H9 (cell line): ENCODE measurements around the gene AFF4. TPM values are rescaled to one million over a fixed set of nuclear protein-coding genes. Genes with fewer than 3 reads are reported as not detected.
"Not testable (repeated sequence)": the region's sequence is repeated elsewhere in the genome, so short reads cannot be mapped to it uniquely, and the experiment has no call there.

Experiments used
- DNase-seq: peaks from one replicate; pipeline ENCODE4 v3.0.0-alpha.2; 2017
- H2AFZ ChIP-seq: one replicate; pipeline ENCODE4 v1.6.1; 2013; ENCODE audit warnings: mild to moderate bottlenecking, low read length, control low read depth, moderate library complexity
- H2AK5ac ChIP-seq: 2 replicates; pipeline ENCODE4 v1.6.1; 2013; ENCODE audit warnings: low read length, control low read depth, mixed read lengths; ENCODE audit not compliant: insufficient read length
- H2BK120ac ChIP-seq: one replicate; pipeline ENCODE4 v1.6.1; 2013; ENCODE audit warnings: low read depth, mild to moderate bottlenecking, low read length, control low read depth, inconsistent platforms; ENCODE audit not compliant: poor library complexity, severe bottlenecking
- H2BK12ac ChIP-seq: 2 replicates; pipeline ENCODE4 v1.6.1; 2013; ENCODE audit warnings: low read length, control low read depth, mixed read lengths, low read depth; ENCODE audit not compliant: insufficient read length
- H2BK15ac ChIP-seq: 2 replicates; pipeline ENCODE4 v1.6.1; 2013; ENCODE audit warnings: low read depth, low read length, control low read depth
- H2BK20ac ChIP-seq: one replicate; pipeline ENCODE4 v1.6.1; 2013; ENCODE audit warnings: low read depth, mild to moderate bottlenecking, low read length, control low read depth, inconsistent platforms; ENCODE audit not compliant: poor library complexity, severe bottlenecking
- H2BK5ac ChIP-seq: 2 replicates; pipeline ENCODE4 v1.6.1; 2013; ENCODE audit warnings: low read length, control low read depth, mixed read lengths; ENCODE audit not compliant: insufficient read length
- H3K14ac ChIP-seq: 2 replicates; pipeline ENCODE4 v1.6.1; 2013; ENCODE audit warnings: low read length, control low read depth; ENCODE audit not compliant: insufficient read depth
- H3K18ac ChIP-seq: 2 replicates; pipeline ENCODE4 v1.6.1; 2013; ENCODE audit warnings: low read depth, mild to moderate bottlenecking, mixed read lengths, low read length, control low read depth; ENCODE audit not compliant: insufficient read length
- H3K23ac ChIP-seq: 2 replicates; pipeline ENCODE4 v1.6.1; 2013; ENCODE audit warnings: low read length, control low read depth, mixed read lengths, low read depth; ENCODE audit not compliant: insufficient read length
- H3K23me2 ChIP-seq: 2 replicates; pipeline ENCODE4 v1.6.1; 2013; ENCODE audit warnings: low read depth, mild to moderate bottlenecking, mixed read lengths, low read length, control low read depth; ENCODE audit not compliant: insufficient read length, poor library complexity, severe bottlenecking
- H3K27ac ChIP-seq: 2 replicates; pipeline ENCODE4 v1.5.1; 2013; ENCODE audit warnings: low read length, control low read depth, mixed read lengths, low read depth; ENCODE audit not compliant: insufficient read length
- H3K27me3 ChIP-seq: 2 replicates; pipeline ENCODE4 v1.6.1; 2013; ENCODE audit warnings: low read length, control low read depth, inconsistent platforms; ENCODE audit not compliant: insufficient read depth
- H3K4ac ChIP-seq: 2 replicates; pipeline ENCODE4 v1.6.1; 2013; ENCODE audit warnings: low read depth, mild to moderate bottlenecking, control low read depth, inconsistent platforms, low read length, moderate library complexity
- H3K4me1 ChIP-seq: 2 replicates; pipeline ENCODE4 v1.6.1; 2013; ENCODE audit warnings: low read length, control low read depth, inconsistent platforms; ENCODE audit not compliant: insufficient read depth
- H3K4me2 ChIP-seq: 2 replicates; pipeline ENCODE4 v1.6.1; 2013; ENCODE audit warnings: low read length, control low read depth, mixed read lengths; ENCODE audit not compliant: insufficient read length, insufficient read depth
- H3K56ac ChIP-seq: 2 replicates; pipeline ENCODE4 v1.6.1; 2013; ENCODE audit warnings: low read depth, mild to moderate bottlenecking, mixed read lengths, low read length, control low read depth; ENCODE audit not compliant: insufficient read length
- H3K79me1 ChIP-seq: 2 replicates; pipeline ENCODE4 v1.6.1; 2013; ENCODE audit warnings: low read depth, mild to moderate bottlenecking, moderate library complexity, low read length, control low read depth, inconsistent platforms; ENCODE audit not compliant: insufficient read depth, poor library complexity, severe bottlenecking
- H3K79me2 ChIP-seq: 2 replicates; pipeline ENCODE4 v1.6.1; 2013; ENCODE audit warnings: low read length, control low read depth, inconsistent platforms; ENCODE audit not compliant: insufficient read depth
- H3K9ac ChIP-seq: 2 replicates; pipeline ENCODE4 v1.6.1; 2013; ENCODE audit warnings: low read length, control low read depth, mixed read lengths; ENCODE audit not compliant: insufficient read length; ENCODE audit errors: extremely low read depth
- H3K9me3 ChIP-seq: one replicate; pipeline ENCODE4 v1.6.1; 2013; ENCODE audit warnings: low read depth, low read length, inconsistent platforms; ENCODE audit not compliant: control insufficient read depth
- H3T11ph ChIP-seq: one replicate; pipeline ENCODE4 v1.6.1; 2013; ENCODE audit warnings: mild to moderate bottlenecking, low read length, control low read depth, inconsistent platforms
- H4K20me1 ChIP-seq: one replicate; pipeline ENCODE4 v1.6.1; 2013; ENCODE audit not compliant: control insufficient read depth, insufficient read length, insufficient read depth
- H4K5ac ChIP-seq: 2 replicates; pipeline ENCODE4 v1.6.1; 2013; ENCODE audit warnings: low read depth, mild to moderate bottlenecking, mixed read lengths, low read length, control low read depth; ENCODE audit not compliant: insufficient read length
- H4K8ac ChIP-seq: replicated peaks from 2 replicates; pipeline ENCODE4 v1.6.1; 2013; ENCODE audit warnings: low read length, control low read depth, mixed read lengths, low read depth; ENCODE audit not compliant: insufficient read length
- H4K91ac ChIP-seq: 2 replicates; pipeline ENCODE4 v1.6.1; 2013; ENCODE audit warnings: low read depth, mild to moderate bottlenecking, moderate library complexity, mixed read lengths, low read length, control low read depth; ENCODE audit not compliant: insufficient read length
- H3K27ac Mint-ChIP-seq, 3 experiments: 2 replicates in 2 of 3; 3 replicates in 1 of 3; pipeline ENCODE4 v1.8.0; 2020 to 2021; ENCODE audit warnings: mixed read lengths in 3 of 3, mild to moderate bottlenecking in 1 of 3, moderate library complexity in 1 of 3
- H3K27me3 Mint-ChIP-seq: 2 replicates; pipeline ENCODE4 v1.8.0; 2021; ENCODE audit warnings: low read depth, mild to moderate bottlenecking, moderate library complexity, mixed read lengths
- H3K36me3 Mint-ChIP-seq, 3 experiments: 2 replicates in 2 of 3; 3 replicates in 1 of 3; pipeline ENCODE4 v1.8.0; 2020 to 2021; ENCODE audit warnings: low read depth in 3 of 3, mixed read lengths in 3 of 3; ENCODE audit not compliant: insufficient read depth in 1 of 3
- H3K4me1 Mint-ChIP-seq, 2 experiments: 2 replicates each; pipeline ENCODE4 v1.8.0; 2020; ENCODE audit warnings: mixed read lengths in 2 of 2
- H3K4me3 Mint-ChIP-seq, 2 experiments: 2 replicates in 1 of 2; 3 replicates in 1 of 2; pipeline ENCODE4 v1.8.0; 2020 to 2021; ENCODE audit warnings: mild to moderate bottlenecking in 2 of 2, mixed read lengths in 2 of 2, moderate library complexity in 1 of 2
- H3K9me3 Mint-ChIP-seq, 2 experiments: 2 replicates in 1 of 2; 3 replicates in 1 of 2; pipeline ENCODE4 v1.8.0; 2020; ENCODE audit warnings: mild to moderate bottlenecking in 2 of 2, mixed read lengths in 2 of 2, moderate library complexity in 1 of 2
- WGBS: extraction: QIAGEN DNeasy Blood & Tissue Kit; methylation state at CpG from one replicate; pipeline ENCODE4 v1.1.7; 2013; ENCODE audit warnings: missing lambda C conversion rate, low lambda C conversion rate, mixed read lengths; ENCODE audit not compliant: insufficient read length; ENCODE audit errors: extremely low coverage; 5-methylcytosine and 5-hydroxymethylcytosine counted together
- total RNA-seq: library from RNA; stranded (reverse); gene quantifications from 2 replicates; pipeline ENCODE4 v1.2.1, GENCODE V29; 2021

The AFF4 gene
- total RNA-seq, 1 experiment from 2014 or later = 73.2 TPM

DNA sequence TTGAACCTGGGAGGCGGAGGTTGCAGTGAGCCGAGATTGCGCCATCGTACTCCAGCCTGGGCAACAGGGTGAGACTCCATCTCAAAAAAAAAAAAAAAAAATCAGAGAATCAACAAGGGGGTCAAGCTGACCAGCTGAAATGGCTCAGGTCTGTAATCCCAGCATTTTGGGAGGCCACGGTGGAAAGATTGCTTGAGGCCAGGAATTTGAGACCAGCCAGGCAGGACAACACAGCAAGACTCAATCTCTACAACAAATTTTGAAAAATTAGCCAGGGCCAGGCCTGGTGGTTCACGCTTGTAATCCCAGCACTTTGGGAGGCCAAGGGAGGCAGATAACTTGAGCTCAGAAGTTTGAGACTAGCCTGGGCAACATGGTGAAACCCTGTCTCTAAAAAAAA is 45.0 kb upstream of the AFF4 start:
- H4K91ac ChIP-seq, H2BK20ac ChIP-seq, H3K56ac ChIP-seq, H2BK5ac ChIP-seq, H3K79me2 ChIP-seq, H2AFZ ChIP-seq, H3K4me3 Mint-ChIP-seq, H4K8ac ChIP-seq, H3K23me2 ChIP-seq, H3K14ac ChIP-seq, H2BK15ac ChIP-seq, H3K27me3 Mint-ChIP-seq, H3K27ac Mint-ChIP-seq, H3T11ph ChIP-seq, H4K20me1 ChIP-seq, H4K5ac ChIP-seq, H3K27ac ChIP-seq, H3K4me1 ChIP-seq, H3K9ac ChIP-seq, H3K4me2 ChIP-seq, H2BK120ac ChIP-seq, H3K4ac ChIP-seq, H3K18ac ChIP-seq, H3K79me1 ChIP-seq, H3K9me3 Mint-ChIP-seq, H2BK12ac ChIP-seq, H3K9me3 ChIP-seq, H2AK5ac ChIP-seq, H3K4me1 Mint-ChIP-seq, H3K23ac ChIP-seq, DNase-seq, H3K27me3 ChIP-seq: not testable (repeated sequence)
- WGBS = no CpG with 5 or more reads among the region's 6 CpGs
- H3K36me3 Mint-ChIP-seq = peaks cover 15 to 29% (median 20%) of the 10 kb centered on the region in 3 experiments
